Measurements from ENCODE around the gene AQP12B.
"Not testable (repeated sequence)": the region's sequence is repeated elsewhere in the genome, so short reads cannot be mapped to it uniquely, and the experiment has no call there.

The AQP12B gene

GRCh38 chr2:240701091-240701735 lies 18.5 kb upstream of the AQP12B start:
- DNase-seq, result no peak

- DNase-seq, result not testable (repeated sequence)
Measured at GRCh38 chr2:240700616-240701015, 17.9 kb upstream of the AQP12B start.

- not testable (repeated sequence) for DNase-seq
Measured at GRCh38 chr2:240699835-240700234, 17.1 kb upstream of the AQP12B start.

- DNase-seq, result not testable (repeated sequence)
Measured at GRCh38 chr2:240698852-240699561, 16.3 kb upstream of the AQP12B start.

GRCh38 chr2:240696469-240696868 lies 13.8 kb upstream of the AQP12B start:
- DNase-seq, result not testable (repeated sequence)

GRCh38 chr2:240695593-240695992 lies 12.9 kb upstream of the AQP12B start:
- not testable (repeated sequence) for DNase-seq

GRCh38 chr2:240694304-240694703 lies 11.6 kb upstream of the AQP12B start:
- not testable (repeated sequence) for DNase-seq

GRCh38 chr2:240692583-240693561 lies 10.2 kb upstream of the AQP12B start:
- not testable (repeated sequence) for DNase-seq

- DNase-seq, result not testable (repeated sequence)
Measured at GRCh38 chr2:240691631-240692420, 9.1 kb upstream of the AQP12B start, which contains the start of gene AQP12A. TSS of gene AQP12A (plus strand) at chr2:240691866. CDS start at chr2:240691914, 48 bp downstream.

- DNase-seq, result not testable (repeated sequence)
Measured at GRCh38 chr2:240691075-240691427, 8.4 kb upstream of the AQP12B start.

GRCh38 chr2:240690421-240691074 lies 7.9 kb upstream of the AQP12B start:
- DNase-seq, result not testable (repeated sequence)

GRCh38 chr2:240689975-240690374 lies 7.3 kb upstream of the AQP12B start:
- DNase-seq, result no peak

GRCh38 chr2:240688553-240688919 lies 5.9 kb upstream of the AQP12B start:
- DNase-seq, result no peak

GRCh38 chr2:240687741-240688552 lies 5.3 kb upstream of the AQP12B start:
- no peak for DNase-seq

GRCh38 chr2:240687045-240687740 lies 4.5 kb upstream of the AQP12B start:
- no peak for DNase-seq

- DNase-seq, result no peak
Measured at GRCh38 chr2:240686460-240686859, 3.8 kb upstream of the AQP12B start.

GRCh38 chr2:240685771-240686371 lies 3.2 kb upstream of the AQP12B start:
- no peak for DNase-seq

GRCh38 chr2:240683980-240684728 lies 1.5 kb upstream of the AQP12B start:
- DNase-seq, result not testable (repeated sequence)

Measured in Kasumi-1 (cell line).